OCI-LY7 (cell line): ENCODE data around the gene PGGHG. TPM values are rescaled to one million over a fixed set of nuclear protein-coding genes. Genes with fewer than 3 reads are reported as not detected.

Source experiments
- BruUV-seq: library from RNA; stranded (reverse); fragments of 400-500 nt; replicated peaks from 2 replicates; lab custom pipeline; 2021; lab: Mats Ljungman, UMichigan
- CTCF ChIA-PET: fragments of 300-600 bp; sonication (Branson Sonifier 250); formaldehyde crosslinking; loops from one replicate; lab custom pipeline; 2022; ENCODE audit warnings: antibody characterized with exemption; ENCODE audit not compliant: unreplicated experiment; lab: Charles Lee
- POLR2A ChIA-PET: fragments of 300-600 bp; sonication (Branson Sonifier 250); formaldehyde crosslinking; loops from one replicate; lab custom pipeline; 2022; ENCODE audit warnings: antibody characterized with exemption; lab: Charles Lee
- DNase-seq: peaks from one replicate; pipeline ENCODE4 v3.0.0-alpha.2; 2015; ENCODE audit warnings: low spot score
- H2AFZ ChIP-seq: fragments of 200-600 bp; sonication (generic), shearing (Covaris generic); 2 replicates; pipeline ENCODE4 v1.6.1; 2014; ENCODE audit warnings: mild to moderate bottlenecking, antibody characterized with exemption, low read length, moderate library complexity
- H3K27ac ChIP-seq: fragments of 200-600 bp; sonication (generic); 2 replicates; pipeline ENCODE4 v1.5.1; 2014; ENCODE audit warnings: mixed run types, low read depth, mild to moderate bottlenecking, moderate library complexity, low read length, inconsistent platforms; ENCODE audit not compliant: poor library complexity, severe bottlenecking
- H3K36me3 ChIP-seq: fragments of 200-600 bp; sonication (generic); 2 replicates; pipeline ENCODE4 v1.6.1; 2014; ENCODE audit warnings: mild to moderate bottlenecking, antibody characterized with exemption, low read length, moderate library complexity, mixed read lengths; ENCODE audit not compliant: insufficient read depth
- H3K4me1 ChIP-seq: fragments of 200-600 bp; sonication (generic); 2 replicates; pipeline ENCODE4 v1.5.1; 2014; ENCODE audit warnings: mild to moderate bottlenecking, low read length; ENCODE audit not compliant: insufficient read depth, poor library complexity, severe bottlenecking
- H3K4me2 ChIP-seq: fragments of 200-600 bp; sonication (generic); 2 replicates; pipeline ENCODE4 v1.6.1; 2014; ENCODE audit warnings: mild to moderate bottlenecking, low read length
- H3K4me3 ChIP-seq: fragments of 200-600 bp; sonication (generic); 2 replicates; pipeline ENCODE4 v1.5.1; 2014; ENCODE audit warnings: mild to moderate bottlenecking, low read depth, low read length; ENCODE audit not compliant: poor library complexity, severe bottlenecking
- H3K79me2 ChIP-seq: fragments of 200-600 bp; sonication (generic); 2 replicates; pipeline ENCODE4 v1.6.1; 2016; ENCODE audit warnings: low read depth, mild to moderate bottlenecking, low read length, moderate library complexity, mixed read lengths; ENCODE audit not compliant: insufficient read depth
- H3K9me2 ChIP-seq: fragments of 200-600 bp; sonication (generic); 2 replicates; pipeline ENCODE4 v1.6.1; 2016; ENCODE audit warnings: mild to moderate bottlenecking, low read length, mixed read lengths; ENCODE audit not compliant: insufficient read depth
- H3K9me3 ChIP-seq: fragments of 200-600 bp; sonication (generic); 2 replicates; pipeline ENCODE4 v1.6.1; 2014; ENCODE audit warnings: mild to moderate bottlenecking, mixed run types, low read length, mixed read lengths
- H4K20me1 ChIP-seq: fragments of 200-600 bp; sonication (generic); 2 replicates; pipeline ENCODE4 v1.6.1; 2014; ENCODE audit warnings: mild to moderate bottlenecking, antibody characterized with exemption, low read length, moderate library complexity, mixed read lengths; ENCODE audit not compliant: insufficient read depth
- CTCF ChIP-seq: fragments of 200-600 bp; sonication (generic); conservative IDR thresholded peaks from 2 replicates; pipeline ENCODE4 v1.5.1; 2014; ENCODE audit warnings: mild to moderate bottlenecking, antibody characterized with exemption, low read length, moderate library complexity, mixed read lengths
- EZH2phosphoT487 ChIP-seq: fragments of 200-600 bp; sonication (generic); IDR thresholded peaks from 2 replicates; pipeline ENCODE4 v1.6.1; 2018; ENCODE audit warnings: low read depth, borderline replicate concordance, mild to moderate bottlenecking, mixed run types, antibody characterized with exemption, low read length, moderate library complexity, mixed read lengths
- intact Hi-C: fragments of 100-400 bp; cut with micrococcal nuclease; formaldehyde crosslinking; loops from one replicate; pipeline ENCODE4 v1.10.0; 2022; ENCODE audit not compliant: unreplicated experiment
- total RNA-seq, 2 experiments: library from RNA; depleted of rRNA in 1 of 2; stranded (reverse); fragments of >200 nt in 1 of 2; shearing (Covaris generic) in 1 of 2; gene quantifications; 2 replicates each; pipeline ENCODE4 v1.2.3, GENCODE V29; 2014 to 2022

Gene PGGHG
- total RNA-seq, 2 experiments from 2014 or later = 0.93 to 6.3 TPM

- Histone ChIP-seq H3K4me2 (no peak overlapping the region), H2AFZ (no peak overlapping the region), H3K4me3 (no peak overlapping the region), H3K79me2 (no peaks in the 10 kb centered on the region), H3K36me3 (no peaks in the 10 kb centered on the region), H3K4me1 (peaks cover 35% of the 10 kb centered on the region), H3K27ac (no peak overlapping the region), H3K9me2 (no peaks in the 10 kb centered on the region), H3K9me3 (peaks cover 5% of the 10 kb centered on the region; the same call in 1 of the 2 replicates), H4K20me1 (no peaks in the 10 kb centered on the region)
- DNase-seq = no peak
- TF ChIP-seq CTCF = no peak
- TF ChIP-seq EZH2phosphoT487 = no peak
- BruUV-seq = no TSS peak
- ChIA-PET POLR2A (no interaction called here), CTCF (no interaction called here)
- intact Hi-C loops = no loop called here
Measured at GRCh38 chr11:271319-271715, 17.6 kb upstream of the PGGHG start.

GRCh38 chr11:272195-272930, 16.6 kb upstream of the PGGHG start:
- no peak overlapping the region for H3K4me2 ChIP-seq
- no peak overlapping the region for H3K4me3 ChIP-seq
- ChIA-PET CTCF (no interaction called here), POLR2A (no interaction called here)
- H3K27ac ChIP-seq = no peak overlapping the region
- no peaks in the 10 kb centered on the region for H4K20me1 ChIP-seq
- no peaks in the 10 kb centered on the region for H3K9me2 ChIP-seq
- intact Hi-C loops = no loop called here
- H3K36me3 ChIP-seq = no peaks in the 10 kb centered on the region
- no peak for DNase-seq
- H3K4me1 ChIP-seq = peaks cover 35% of the 10 kb centered on the region
- H3K9me3 ChIP-seq = peaks cover 6% of the 10 kb centered on the region; the same call in 1 of the 2 replicates
- H2AFZ ChIP-seq = no peak overlapping the region
- TF ChIP-seq EZH2phosphoT487 (no peak), CTCF (no peak)
- no TSS peak for BruUV-seq
- H3K79me2 ChIP-seq = no peaks in the 10 kb centered on the region

- H3K9me2 ChIP-seq = no peaks in the 10 kb centered on the region
- no peak overlapping the region for H3K27ac ChIP-seq
- H3K79me2 ChIP-seq = no peaks in the 10 kb centered on the region
- H3K4me1 ChIP-seq = peaks cover 31% of the 10 kb centered on the region
- H3K4me3 ChIP-seq = no peak overlapping the region
- H3K9me3 ChIP-seq = peaks cover 6% of the 10 kb centered on the region; the same call in 1 of the 2 replicates
- CTCF ChIA-PET = no interaction called here
- no peaks in the 10 kb centered on the region for H4K20me1 ChIP-seq
- H3K4me2 ChIP-seq = no peak overlapping the region
- H2AFZ ChIP-seq = no peak overlapping the region
- DNase-seq = no peak
- TF ChIP-seq EZH2phosphoT487 = no peak
- TF ChIP-seq CTCF = no peak
- BruUV-seq = no TSS peak
- POLR2A ChIA-PET = interaction anchor here (0.6 kb wide), 1 partner anchor 66 kb away, joined by 6 read pairs; the partner anchor contains the start of gene BET1L
- no peaks in the 10 kb centered on the region for H3K36me3 ChIP-seq
- intact Hi-C loops = no loop called here
Measured at GRCh38 chr11:272931-273198, 16.1 kb upstream of the PGGHG start.
